Fibroblast of skin of abdomen (primary cell): Measurements from ENCODE around the gene RPS21.

Experiments
- DNase-seq: peaks from one replicate; pipeline ENCODE4 v3.0.0-alpha.2; 2013

RPS21 gene

GRCh38 chr20:62381202-62381797 is 5.6 kb upstream of the RPS21 start:
- DNase-seq = peak; percentile 61

GRCh38 chr20:62381842-62382241 is 5.1 kb upstream of the RPS21 start:
- no peak for DNase-seq

GRCh38 chr20:62382306-62383198 is 4.4 kb upstream of the RPS21 start:
- DNase-seq = peak; percentile 61

GRCh38 chr20:62387219-62387913 is 463 bp downstream of the RPS21 start:
- no peak for DNase-seq

- no peak for DNase-seq
Observed at GRCh38 chr20:62387933-62388635, 1.2 kb downstream of the RPS21 start.

GRCh38 chr20:62388839-62389600 is 2.1 kb downstream of the RPS21 start:
- DNase-seq = no peak

- no peak for DNase-seq
Observed at GRCh38 chr20:62389601-62390087, 2.7 kb downstream of the RPS21 start.

- no peak for DNase-seq
Observed at GRCh38 chr20:62390317-62391164, 3.6 kb downstream of the RPS21 start.

- no peak for DNase-seq
Observed at GRCh38 chr20:62391165-62392076, 4.5 kb downstream of the RPS21 start.

GRCh38 chr20:62392077-62392418 is 5.1 kb downstream of the RPS21 start:
- DNase-seq = no peak

GRCh38 chr20:62392621-62393334 is 5.9 kb downstream of the RPS21 start:
- no peak for DNase-seq

GRCh38 chr20:62393335-62393665 is 6.4 kb downstream of the RPS21 start:
- no peak for DNase-seq

- DNase-seq = no peak
Observed at GRCh38 chr20:62393830-62394229, 6.9 kb downstream of the RPS21 start.

GRCh38 chr20:62394248-62395245 is 7.6 kb downstream of the RPS21 start:
- no peak for DNase-seq

- no peak for DNase-seq
Observed at GRCh38 chr20:62395311-62396242, 8.7 kb downstream of the RPS21 start.

GRCh38 chr20:62396367-62397239 is 9.7 kb downstream of the RPS21 start:
- DNase-seq = no peak
